Lower lobe of right lung (tissue), 2 donors: ENCODE results near the gene ARL6IP4. TPM values are rescaled to one million over a fixed set of nuclear protein-coding genes. Genes with fewer than 3 reads are reported as not detected.

Experiments used
- ATAC-seq, 2 donors: fragments of 200-7000 bp; cut with Tn5 transposase; one replicate each; pipeline ENCODE4 v1.9.1; 2020 to 2022; ENCODE audit warnings: mild to moderate bottlenecking in 2 of 2, moderate library complexity in 2 of 2
- DNase-seq: peaks from one replicate; pipeline ENCODE4 v3.0.0-alpha.2; 2020
- H3K27ac ChIP-seq: fragments of 200-600 bp; one replicate; pipeline ENCODE4 v1.8.0; 2022
- H3K27me3 ChIP-seq: fragments of 200-600 bp; one replicate; pipeline ENCODE4 v1.8.0; 2022; ENCODE audit warnings: low read depth
- H3K36me3 ChIP-seq: fragments of 200-600 bp; one replicate; pipeline ENCODE4 v1.8.0; 2022; ENCODE audit warnings: mild to moderate bottlenecking
- H3K4me1 ChIP-seq: fragments of 200-600 bp; one replicate; pipeline ENCODE4 v1.8.0; 2022
- H3K4me3 ChIP-seq: fragments of 200-600 bp; one replicate; pipeline ENCODE4 v1.8.0; 2022; ENCODE audit warnings: mild to moderate bottlenecking
- H3K9me3 ChIP-seq: fragments of 200-600 bp; one replicate; pipeline ENCODE4 v1.8.0; 2022
- CTCF ChIP-seq: fragments of 200-600 bp; IDR thresholded peaks from one replicate; pipeline ENCODE4 v1.8.0; 2022; ENCODE audit warnings: antibody characterized with exemption, mild to moderate bottlenecking
- intact Hi-C: fragments of 100-400 bp; cut with DNase I; formaldehyde crosslinking; loops from one replicate; pipeline ENCODE4 v1.11.0; 2022
- total RNA-seq: library from RNA; stranded (reverse); fragmentation: NEBNext Ultra II Directional; extraction: Animal tissue kit (Norgen Biotek cat#: 25700); gene quantifications from one replicate; pipeline ENCODE4 v1.2.1, GENCODE V29; 2021
- donor health status: DM: no; HTN: yes; CAD: no; lungs with severe emphysema.

The ARL6IP4 gene
- total RNA-seq, 1 donor from 2014 or later, result 139 TPM

GRCh38 chr12:122960193-122960569 is 20.3 kb upstream of the ARL6IP4 start:
- Histone ChIP-seq H3K27ac (no peak overlapping the region), H3K4me1 (peaks cover 26% of the 10 kb centered on the region), H3K36me3 (peaks cover 7% of the 10 kb centered on the region), H3K4me3 (no peak overlapping the region), H3K27me3 (no peaks in the 10 kb centered on the region), H3K9me3 (no peaks in the 10 kb centered on the region)
- ATAC-seq (no peak), DNase-seq (no peak)
- no peak for TF ChIP-seq CTCF
- intact Hi-C loops, result no loop called here

GRCh38 chr12:122961531-122962329 is 18.8 kb upstream of the ARL6IP4 start:
- intact Hi-C loops, result no loop called here
- Histone ChIP-seq H3K27ac (peak overlapping the region; percentile 7), H3K27me3 (no peaks in the 10 kb centered on the region), H3K4me1 (peaks cover 39% of the 10 kb centered on the region), H3K9me3 (no peaks in the 10 kb centered on the region), H3K36me3 (peaks cover 7% of the 10 kb centered on the region), H3K4me3 (no peak overlapping the region)
- no peak for TF ChIP-seq CTCF
- ATAC-seq (peak in 1 of 2 donors; percentile 20), DNase-seq (no peak)

- Histone ChIP-seq H3K36me3 (peaks cover 7% of the 10 kb centered on the region), H3K4me1 (peaks cover 40% of the 10 kb centered on the region), H3K27ac (no peak overlapping the region), H3K9me3 (no peaks in the 10 kb centered on the region), H3K27me3 (no peaks in the 10 kb centered on the region), H3K4me3 (no peak overlapping the region)
- no peak for DNase-seq
- ATAC-seq, result no peak
- intact Hi-C loops, result no loop called here
- no peak for TF ChIP-seq CTCF
Measured at GRCh38 chr12:122963941-122964265, 16.6 kb upstream of the ARL6IP4 start.

- ATAC-seq (no peak), DNase-seq (no peak)
- intact Hi-C loops, result no loop called here
Measured at GRCh38 chr12:122964439-122965257, 15.8 kb upstream of the ARL6IP4 start.

GRCh38 chr12:122965321-122965751 is 15.1 kb upstream of the ARL6IP4 start:
- H3K27ac ChIP-seq, result no peak overlapping the region
- H3K27me3 ChIP-seq, result no peaks in the 10 kb centered on the region
- H3K9me3 ChIP-seq, result no peaks in the 10 kb centered on the region
- intact Hi-C loops, result no loop called here
- H3K36me3 ChIP-seq, result no peaks in the 10 kb centered on the region
- no peak for DNase-seq
- peak overlapping the region; percentile 61 for H3K4me3 ChIP-seq
- peaks cover 40% of the 10 kb centered on the region for H3K4me1 ChIP-seq
- ATAC-seq, result no peak
- TF ChIP-seq CTCF, result no peak

More at GRCh38 chr12:122964439-122965257, 15.8 kb upstream of the ARL6IP4 start:
- H3K27me3 ChIP-seq, result no peaks in the 10 kb centered on the region
- peaks cover 2% of the 10 kb centered on the region for H3K36me3 ChIP-seq
- no peaks in the 10 kb centered on the region for H3K9me3 ChIP-seq
- peaks cover 40% of the 10 kb centered on the region for H3K4me1 ChIP-seq
- no peak overlapping the region for H3K4me3 ChIP-seq
- no peak for TF ChIP-seq CTCF
- no peak overlapping the region for H3K27ac ChIP-seq
